ENCODE data around the gene SRD5A3. TPM values are rescaled to one million over a fixed set of nuclear protein-coding genes. Genes with fewer than 3 reads are reported as not detected.

Gene SRD5A3
- total RNA-seq, 4 donors from 2014 or later: 1.6 to 6.0 (median 4.8) TPM

DNA sequence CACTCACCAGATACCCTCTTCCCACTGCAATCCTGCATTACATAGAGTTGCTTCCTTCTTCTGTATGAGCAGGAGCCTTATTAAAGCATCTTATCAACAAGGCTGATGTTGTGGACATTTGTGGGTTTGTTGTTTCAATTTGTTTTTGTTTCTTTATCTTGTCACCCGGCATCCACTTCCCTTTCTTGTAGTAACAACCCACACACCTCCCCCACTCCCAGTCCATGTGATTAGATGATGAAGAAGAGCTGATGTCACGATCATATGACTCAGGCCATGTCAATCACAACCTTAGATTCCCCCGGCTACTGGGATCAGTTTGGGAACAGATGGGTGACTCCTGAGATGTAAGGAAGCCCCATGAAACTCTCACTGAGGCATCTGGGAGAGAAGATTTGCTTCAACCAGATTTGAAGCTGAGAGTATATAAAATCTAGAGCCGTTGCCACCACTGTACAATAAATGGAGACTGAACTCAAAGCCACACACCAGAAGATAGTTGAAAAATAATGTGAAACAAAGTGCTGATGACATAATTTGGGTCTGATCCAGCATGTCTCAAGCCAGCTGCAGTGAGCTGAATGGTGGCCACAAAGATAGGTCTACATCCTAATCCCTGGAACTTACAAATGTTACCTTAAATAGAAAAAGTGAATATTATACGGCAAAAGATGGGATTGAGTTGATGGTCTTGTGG lies 34.1 kb upstream of the SRD5A3 start:
- no peak for TF ChIP-seq POLR2A (IDR thresholded peaks at IDR 0.05)
- no peak for TF ChIP-seq EP300 (IDR thresholded peaks at IDR 0.05)
- TF ChIP-seq, protein P1, sequence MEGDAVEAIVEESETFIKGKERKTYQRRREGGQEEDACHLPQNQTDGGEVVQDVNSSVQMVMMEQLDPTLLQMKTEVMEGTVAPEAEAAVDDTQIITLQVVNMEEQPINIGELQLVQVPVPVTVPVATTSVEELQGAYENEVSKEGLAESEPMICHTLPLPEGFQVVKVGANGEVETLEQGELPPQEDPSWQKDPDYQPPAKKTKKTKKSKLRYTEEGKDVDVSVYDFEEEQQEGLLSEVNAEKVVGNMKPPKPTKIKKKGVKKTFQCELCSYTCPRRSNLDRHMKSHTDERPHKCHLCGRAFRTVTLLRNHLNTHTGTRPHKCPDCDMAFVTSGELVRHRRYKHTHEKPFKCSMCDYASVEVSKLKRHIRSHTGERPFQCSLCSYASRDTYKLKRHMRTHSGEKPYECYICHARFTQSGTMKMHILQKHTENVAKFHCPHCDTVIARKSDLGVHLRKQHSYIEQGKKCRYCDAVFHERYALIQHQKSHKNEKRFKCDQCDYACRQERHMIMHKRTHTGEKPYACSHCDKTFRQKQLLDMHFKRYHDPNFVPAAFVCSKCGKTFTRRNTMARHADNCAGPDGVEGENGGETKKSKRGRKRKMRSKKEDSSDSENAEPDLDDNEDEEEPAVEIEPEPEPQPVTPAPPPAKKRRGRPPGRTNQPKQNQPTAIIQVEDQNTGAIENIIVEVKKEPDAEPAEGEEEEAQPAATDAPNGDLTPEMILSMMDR (IDR thresholded peaks at IDR 0.05): no peak
- TF ChIP-seq POLR2AphosphoS5 (IDR thresholded peaks at IDR 0.05): no peak
- H3K4me1 ChIP-seq: peaks cover 0 to 3% (median 0%) of the 10 kb centered on the region in 3 donors
- no peaks in the 10 kb centered on the region for H3K9me3 ChIP-seq
- peak; percentile 65 for ATAC-seq
- H3K4me3 ChIP-seq: no peak overlapping the region
- 58 to 81% methylated on average over 4 to 5 of the region's 5 CpGs for WGBS, 2 donors (ENCODE audit: low coverage in 1 of 2)
- no peaks in the 10 kb centered on the region for H3K36me3 ChIP-seq
- H3K27ac ChIP-seq: peak overlapping the region in 1 of 4 donors; percentile 31
- H3K27me3 ChIP-seq: no peaks in the 10 kb centered on the region

DNA sequence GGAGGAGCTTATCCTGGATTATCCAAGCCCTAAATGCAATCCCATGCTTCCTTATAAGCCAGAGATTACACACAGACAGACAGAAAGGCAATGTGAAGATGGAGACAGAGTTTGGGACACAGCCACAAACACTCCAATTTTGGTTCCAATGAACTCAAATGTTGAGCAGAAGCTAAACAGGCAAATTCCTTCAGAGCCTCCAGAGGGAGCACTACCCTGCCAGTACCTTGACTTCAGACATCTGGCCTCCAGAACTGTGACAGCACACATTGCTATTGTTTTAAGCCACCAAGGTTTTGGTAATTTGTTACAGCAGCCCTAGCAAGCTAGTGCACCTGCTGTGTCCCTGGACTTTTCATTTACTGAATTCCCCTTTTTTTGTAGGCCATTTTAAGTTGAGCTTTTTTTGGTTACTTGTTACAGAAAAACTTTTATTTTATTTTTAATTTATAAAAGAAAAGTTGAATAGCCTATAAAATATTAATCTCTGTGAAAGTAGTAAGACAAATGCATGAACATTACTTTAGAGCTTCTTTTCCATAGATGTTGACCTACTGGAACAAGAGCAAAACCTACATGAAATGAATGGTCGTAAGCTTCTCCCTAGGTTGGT lies 33.4 kb upstream of the SRD5A3 start:
- H3K27ac ChIP-seq: peak overlapping the region in 1 of 4 donors; percentile 31
- no peaks in the 10 kb centered on the region for H3K36me3 ChIP-seq
- H3K27me3 ChIP-seq: no peaks in the 10 kb centered on the region
- TF ChIP-seq POLR2AphosphoS5 (IDR thresholded peaks at IDR 0.05) (no peak), POLR2A (IDR thresholded peaks at IDR 0.05) (no peak), EP300 (IDR thresholded peaks at IDR 0.05) (no peak)
- TF ChIP-seq, protein P1 (IDR thresholded peaks at IDR 0.05): peak; percentile 33 to 64 (median 42)
- no peaks in the 10 kb centered on the region for H3K9me3 ChIP-seq
- ATAC-seq: peak; percentile 87
- peaks cover 0 to 3% (median 0%) of the 10 kb centered on the region in 3 donors for H3K4me1 ChIP-seq
- no peak overlapping the region for H3K4me3 ChIP-seq
- 94 to 100% methylated on average over 1 of the region's 1 CpG for WGBS, 2 donors (ENCODE audit: low coverage in 1 of 2)

DNA sequence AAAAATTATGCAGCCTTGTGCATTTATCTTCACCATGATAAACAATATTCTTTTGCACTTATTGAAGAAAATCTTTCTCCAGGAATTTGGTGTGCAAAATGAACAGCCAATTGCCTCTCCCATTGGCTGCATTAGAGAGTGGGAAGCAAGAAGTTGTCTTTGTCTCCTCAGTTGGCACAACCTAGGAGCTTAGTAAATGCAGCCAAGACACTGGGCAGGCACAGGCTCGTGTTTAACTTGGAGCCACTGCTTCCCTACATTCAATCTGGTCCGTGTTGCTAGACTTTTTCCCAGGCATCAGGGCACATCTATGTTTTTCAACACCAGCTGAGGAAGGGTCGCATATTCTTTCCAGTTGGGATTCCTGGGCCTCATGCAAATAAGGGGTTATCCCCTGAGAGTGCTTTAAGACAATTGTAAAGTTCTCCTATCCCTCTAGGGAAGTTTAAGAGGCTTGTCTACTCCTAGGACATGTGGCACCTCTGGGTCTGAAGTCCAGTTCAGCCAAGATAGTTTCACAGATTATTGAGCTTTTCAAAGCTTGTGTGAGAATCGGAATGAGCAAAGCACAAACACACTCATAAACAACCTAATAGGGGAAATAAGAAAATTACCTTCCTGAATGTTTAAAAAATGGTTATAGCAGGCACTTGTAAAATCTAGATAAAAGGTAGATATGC lies 31.8 kb upstream of the SRD5A3 start:
- no peaks in the 10 kb centered on the region for H3K36me3 ChIP-seq
- TF ChIP-seq POLR2AphosphoS5 (IDR thresholded peaks at IDR 0.05) (no peak), POLR2A (IDR thresholded peaks at IDR 0.05) (no peak), EP300 (IDR thresholded peaks at IDR 0.05) (no peak)
- TF ChIP-seq, protein P1 (IDR thresholded peaks at IDR 0.05): no peak
- H3K4me3 ChIP-seq: no peak overlapping the region
- H3K27me3 ChIP-seq: no peaks in the 10 kb centered on the region
- no peaks in the 10 kb centered on the region for H3K9me3 ChIP-seq
- no peak for ATAC-seq
- no peak overlapping the region for H3K27ac ChIP-seq
- H3K4me1 ChIP-seq: peaks cover 0 to 11% (median 0%) of the 10 kb centered on the region in 3 donors
- WGBS, 2 donors (ENCODE audit: low coverage in 1 of 2): 53 to 69% methylated on average over 3 to 4 of the region's 4 CpGs

DNA sequence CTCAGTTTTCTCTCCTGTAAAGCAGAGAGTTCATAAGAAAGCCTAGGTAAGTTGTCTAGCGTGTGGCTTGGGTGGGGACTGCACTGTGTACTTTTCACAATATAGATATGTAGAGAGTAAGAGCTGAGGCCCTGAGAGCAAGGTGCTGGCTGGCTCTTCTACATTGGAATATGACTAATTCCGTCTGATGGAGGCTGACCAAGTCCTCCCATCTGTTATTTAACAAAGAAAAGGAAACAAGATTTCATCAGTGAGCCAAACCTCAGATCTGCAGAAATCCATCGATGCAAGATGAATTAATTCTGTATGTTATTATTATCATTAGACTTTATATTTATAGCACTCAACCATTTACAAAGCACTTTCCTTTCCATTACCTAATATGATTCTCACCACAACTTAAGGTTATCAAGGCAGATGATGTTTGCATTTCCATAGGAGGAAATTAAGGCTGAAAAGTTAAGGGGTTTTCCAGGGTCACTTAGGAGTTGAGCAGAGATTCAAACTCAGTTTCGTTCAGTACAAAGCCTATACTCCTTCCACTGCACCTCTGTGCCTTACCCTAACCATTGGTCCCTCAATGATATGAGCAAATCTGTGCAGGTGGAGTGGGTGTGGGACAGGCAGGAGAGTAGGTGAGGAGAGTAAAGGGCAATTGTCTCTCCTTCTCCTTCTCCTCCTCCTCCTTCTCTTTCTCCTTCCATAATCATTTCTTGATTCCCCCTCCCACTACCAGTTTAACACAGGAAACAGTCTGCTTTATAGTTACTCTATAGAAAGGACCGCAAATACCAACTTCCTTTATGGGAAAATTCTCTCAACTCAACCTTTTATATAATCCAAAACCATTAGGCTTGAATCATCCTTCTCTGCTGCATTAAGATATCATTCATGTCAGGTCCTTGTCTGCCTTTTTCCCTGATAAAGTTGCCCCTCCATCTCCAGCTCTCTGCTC lies 27.6 kb upstream of the SRD5A3 start:
- H3K27me3 ChIP-seq: no peaks in the 10 kb centered on the region
- TF ChIP-seq POLR2AphosphoS5 (IDR thresholded peaks at IDR 0.05): no peak
- TF ChIP-seq EP300 (IDR thresholded peaks at IDR 0.05): no peak
- TF ChIP-seq, protein P1 (IDR thresholded peaks at IDR 0.05): no peak
- TF ChIP-seq POLR2A (IDR thresholded peaks at IDR 0.05): no peak
- peaks cover 0 to 18% (median 0%) of the 10 kb centered on the region in 3 donors for H3K4me1 ChIP-seq
- no peaks in the 10 kb centered on the region for H3K9me3 ChIP-seq
- H3K36me3 ChIP-seq: no peaks in the 10 kb centered on the region
- WGBS, 2 donors (ENCODE audit: low coverage in 1 of 2): 46 to 50% methylated on average over 4 to 5 of the region's 5 CpGs
- no peak overlapping the region for H3K4me3 ChIP-seq
- ATAC-seq: no peak
- no peak overlapping the region for H3K27ac ChIP-seq

Measured in gastroesophageal sphincter (tissue), 4 donors.